HepG2 (cell line): ENCODE measurements around the gene PODN. TPM values are rescaled to one million over a fixed set of nuclear protein-coding genes. Genes with fewer than 3 reads are reported as not detected.

Experiments
- HOXA3 ChIP-seq: sonication (generic); formaldehyde crosslinking; IDR thresholded peaks from 2 replicates; pipeline ENCODE4 v1.5.0; 2020; ENCODE audit warnings: missing genetic modification reagents
- KMT2B ChIP-seq: IDR thresholded peaks from 2 replicates; pipeline ENCODE4 v1.6.1; 2016; ENCODE audit warnings: missing genetic modification reagents, missing compliant biosample characterization
- MAFG ChIP-seq: sonication (generic); formaldehyde crosslinking; IDR thresholded peaks from 2 replicates; pipeline ENCODE4 v1.5.1; 2020; ENCODE audit warnings: mild to moderate bottlenecking, missing genetic modification reagents
- SAFB2 ChIP-seq: sonication (generic); formaldehyde crosslinking; IDR thresholded peaks from 2 replicates; pipeline ENCODE4 v1.5.1; 2020; ENCODE audit warnings: missing genetic modification reagents, low read depth, mild to moderate bottlenecking, borderline replicate concordance
- SALL1 ChIP-seq: sonication (generic); formaldehyde crosslinking; IDR thresholded peaks from 2 replicates; pipeline ENCODE4 v1.8.0; 2022; ENCODE audit warnings: mild to moderate bottlenecking, missing genetic modification reagents
- SNAI1 ChIP-seq: sonication (generic); formaldehyde crosslinking; IDR thresholded peaks from 2 replicates; pipeline ENCODE4 v1.5.0; 2020; ENCODE audit warnings: mild to moderate bottlenecking, missing genetic modification reagents, borderline replicate concordance
- SP2 ChIP-seq: sonication (generic); formaldehyde crosslinking; IDR thresholded peaks from 2 replicates; pipeline ENCODE4 v1.5.1; 2020; ENCODE audit warnings: mild to moderate bottlenecking, missing genetic modification reagents
- TBX2 ChIP-seq: sonication (generic); formaldehyde crosslinking; IDR thresholded peaks from 2 replicates; pipeline ENCODE4 v1.5.0; 2020; ENCODE audit warnings: missing genetic modification reagents, mild to moderate bottlenecking, borderline replicate concordance
- WIZ ChIP-seq: sonication (generic); formaldehyde crosslinking; IDR thresholded peaks from 2 replicates; pipeline ENCODE4 v1.5.1; 2020; ENCODE audit warnings: mild to moderate bottlenecking, missing genetic modification reagents
- ZBTB38 ChIP-seq: sonication (generic); formaldehyde crosslinking; IDR thresholded peaks from 2 replicates; pipeline ENCODE4 v1.5.1; 2020; ENCODE audit warnings: mild to moderate bottlenecking, missing genetic modification reagents
- ZBTB42 ChIP-seq: sonication (generic); formaldehyde crosslinking; IDR thresholded peaks from 2 replicates; pipeline ENCODE4 v1.5.0; 2020; ENCODE audit warnings: mild to moderate bottlenecking, missing genetic modification reagents
- ZKSCAN5 ChIP-seq: sonication (generic); formaldehyde crosslinking; IDR thresholded peaks from 2 replicates; pipeline ENCODE4 v1.5.1; 2020; ENCODE audit warnings: mild to moderate bottlenecking, missing genetic modification reagents
- ZNF101 ChIP-seq: sonication (generic); formaldehyde crosslinking; IDR thresholded peaks from 2 replicates; pipeline ENCODE4 v1.4.0; 2020; ENCODE audit warnings: mild to moderate bottlenecking, low read depth, missing genetic modification reagents, borderline replicate concordance
- ZNF274 ChIP-seq: sonication (generic); formaldehyde crosslinking; IDR thresholded peaks from 2 replicates; pipeline ENCODE4 v1.5.1; 2020; ENCODE audit warnings: mild to moderate bottlenecking, missing genetic modification reagents
- ZNF430 ChIP-seq: sonication (generic); formaldehyde crosslinking; IDR thresholded peaks from 2 replicates; pipeline ENCODE4 v1.9.0; 2021; ENCODE audit warnings: mild to moderate bottlenecking, missing genetic modification reagents
- ZNF629 ChIP-seq: sonication (generic); formaldehyde crosslinking; conservative IDR thresholded peaks from 2 replicates; pipeline ENCODE4 v1.5.0; 2020; ENCODE audit warnings: missing genetic modification reagents
- ZNF724P ChIP-seq: sonication (generic); formaldehyde crosslinking; IDR thresholded peaks from 2 replicates; pipeline ENCODE4 v1.8.0; 2022; ENCODE audit warnings: missing genetic modification reagents, borderline replicate concordance
- ZNF772 ChIP-seq: sonication (generic); formaldehyde crosslinking; IDR thresholded peaks from 2 replicates; pipeline ENCODE4 v1.5.0; 2020; ENCODE audit warnings: mild to moderate bottlenecking, missing genetic modification reagents
- ZNF839 ChIP-seq: sonication (generic); formaldehyde crosslinking; IDR thresholded peaks from 2 replicates; pipeline ENCODE4 v1.4.0; 2020; ENCODE audit warnings: missing genetic modification reagents, mild to moderate bottlenecking, borderline replicate concordance
- ZNF891 ChIP-seq: sonication (generic); formaldehyde crosslinking; IDR thresholded peaks from 2 replicates; pipeline ENCODE4 v1.5.0; 2020; ENCODE audit warnings: mild to moderate bottlenecking, missing genetic modification reagents
- polyA plus RNA-seq, 8 experiments: library from polyadenylated mRNA; depleted of rRNA in 3 of 8; stranded (reverse) in 7 of 8; unstranded in 1 of 8; fragments of >200 nt; fragmentation: Illumina TruSeq in 4 of 8; extraction: Trizol in 4 of 8; gene quantifications; 2 replicates each; pipeline versions ENCODE4 v1.2.1 to v1.2.3, GENCODE V29; 2011 to 2016; ENCODE audit warnings: low read depth in 4 of 8, missing spikeins in 1 of 8, mixed read lengths in 1 of 8; ENCODE audit not compliant: insufficient read depth in 1 of 8
- total RNA-seq, 5 experiments: library from RNA; depleted of rRNA; stranded (reverse); fragments of >200 nt; fragmentation: Illumina TruSeq; extraction: Trizol; gene quantifications; 2 replicates each; pipeline ENCODE4 v1.2.3, GENCODE V29; 2016; ENCODE audit warnings: low read depth in 1 of 5
- TF ChIP-seq, protein P1 (sequence below): sonication (generic); formaldehyde crosslinking; IDR thresholded peaks from 2 replicates; pipeline ENCODE4 v1.5.0; 2020; ENCODE audit warnings: mild to moderate bottlenecking, missing genetic modification reagents, borderline replicate concordance
- TF ChIP-seq, protein P2 (sequence below): sonication (generic); formaldehyde crosslinking; IDR thresholded peaks from 2 replicates; pipeline ENCODE4 v1.8.1; 2023; ENCODE audit warnings: missing genetic modification reagents, inconsistent platforms, borderline replicate concordance

The PODN gene
- total and polyA plus RNA-seq, 2 of the 13 experiments (the other 11 are each of a cell fraction or from before 2014, with no cell fraction given) = 0.13 TPM; not detected in 1

- no peak for TF ChIP-seq SAFB2 (CRISPR knock-in tag)
- TF ChIP-seq ZNF724P (CRISPR knock-in tag) = peak; percentile 37; the same call in 1 of the 2 replicates
- no peak for TF ChIP-seq ZNF891
- peak; percentile 26; the same call in 1 of the 2 replicates for TF ChIP-seq ZNF430 (CRISPR knock-in tag)
- 0 out of 2 replicates have a peak, but pooled peaks have one; percentile 72 for TF ChIP-seq ZKSCAN5 (CRISPR knock-in tag)
- no peak for TF ChIP-seq ZNF101
- peak; percentile 53; the same call in 1 of the 2 replicates for TF ChIP-seq SP2 (CRISPR knock-in tag)
- TF ChIP-seq, protein P1, sequence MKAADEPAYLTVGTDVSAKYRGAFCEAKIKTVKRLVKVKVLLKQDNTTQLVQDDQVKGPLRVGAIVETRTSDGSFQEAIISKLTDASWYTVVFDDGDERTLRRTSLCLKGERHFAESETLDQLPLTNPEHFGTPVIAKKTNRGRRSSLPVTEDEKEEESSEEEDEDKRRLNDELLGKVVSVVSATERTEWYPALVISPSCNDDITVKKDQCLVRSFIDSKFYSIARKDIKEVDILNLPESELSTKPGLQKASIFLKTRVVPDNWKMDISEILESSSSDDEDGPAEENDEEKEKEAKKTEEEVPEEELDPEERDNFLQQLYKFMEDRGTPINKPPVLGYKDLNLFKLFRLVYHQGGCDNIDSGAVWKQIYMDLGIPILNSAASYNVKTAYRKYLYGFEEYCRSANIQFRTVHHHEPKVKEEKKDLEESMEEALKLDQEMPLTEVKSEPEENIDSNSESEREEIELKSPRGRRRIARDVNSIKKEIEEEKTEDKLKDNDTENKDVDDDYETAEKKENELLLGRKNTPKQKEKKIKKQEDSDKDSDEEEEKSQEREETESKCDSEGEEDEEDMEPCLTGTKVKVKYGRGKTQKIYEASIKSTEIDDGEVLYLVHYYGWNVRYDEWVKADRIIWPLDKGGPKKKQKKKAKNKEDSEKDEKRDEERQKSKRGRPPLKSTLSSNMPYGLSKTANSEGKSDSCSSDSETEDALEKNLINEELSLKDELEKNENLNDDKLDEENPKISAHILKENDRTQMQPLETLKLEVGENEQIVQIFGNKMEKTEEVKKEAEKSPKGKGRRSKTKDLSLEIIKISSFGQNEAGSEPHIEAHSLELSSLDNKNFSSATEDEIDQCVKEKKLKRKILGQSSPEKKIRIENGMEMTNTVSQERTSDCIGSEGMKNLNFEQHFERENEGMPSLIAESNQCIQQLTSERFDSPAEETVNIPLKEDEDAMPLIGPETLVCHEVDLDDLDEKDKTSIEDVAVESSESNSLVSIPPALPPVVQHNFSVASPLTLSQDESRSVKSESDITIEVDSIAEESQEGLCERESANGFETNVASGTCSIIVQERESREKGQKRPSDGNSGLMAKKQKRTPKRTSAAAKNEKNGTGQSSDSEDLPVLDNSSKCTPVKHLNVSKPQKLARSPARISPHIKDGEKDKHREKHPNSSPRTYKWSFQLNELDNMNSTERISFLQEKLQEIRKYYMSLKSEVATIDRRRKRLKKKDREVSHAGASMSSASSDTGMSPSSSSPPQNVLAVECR (CRISPR knock-in tag) = peak; percentile 18; the same call in 1 of the 2 replicates
- TF ChIP-seq SALL1 (CRISPR knock-in tag) = no peak
- TF ChIP-seq SNAI1 (CRISPR knock-in tag) = no peak
- no peak for TF ChIP-seq KMT2B
- TF ChIP-seq MAFG (CRISPR knock-in tag) = peak; percentile 58; the same call in 1 of the 2 replicates
- TF ChIP-seq ZNF629 (CRISPR knock-in tag) = 0 out of 2 replicates have a peak, but pooled peaks have one; percentile 47
- TF ChIP-seq ZBTB38 (CRISPR knock-in tag) = peak; percentile 83; the same call in 1 of the 2 replicates
- no peak for TF ChIP-seq ZBTB42 (CRISPR knock-in tag)
- TF ChIP-seq, protein P2, sequence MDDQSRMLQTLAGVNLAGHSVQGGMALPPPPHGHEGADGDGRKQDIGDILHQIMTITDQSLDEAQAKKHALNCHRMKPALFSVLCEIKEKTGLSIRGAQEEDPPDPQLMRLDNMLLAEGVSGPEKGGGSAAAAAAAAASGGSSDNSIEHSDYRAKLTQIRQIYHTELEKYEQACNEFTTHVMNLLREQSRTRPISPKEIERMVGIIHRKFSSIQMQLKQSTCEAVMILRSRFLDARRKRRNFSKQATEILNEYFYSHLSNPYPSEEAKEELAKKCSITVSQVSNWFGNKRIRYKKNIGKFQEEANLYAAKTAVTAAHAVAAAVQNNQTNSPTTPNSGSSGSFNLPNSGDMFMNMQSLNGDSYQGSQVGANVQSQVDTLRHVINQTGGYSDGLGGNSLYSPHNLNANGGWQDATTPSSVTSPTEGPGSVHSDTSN (CRISPR knock-in tag) = no peak
- TF ChIP-seq TBX2 (CRISPR knock-in tag) = peak; percentile 7; the same call in 1 of the 2 replicates
- TF ChIP-seq ZNF839 (CRISPR knock-in tag) = no peak; the same call in 1 of the 2 replicates
- TF ChIP-seq ZNF772 = 0 out of 2 replicates have a peak, but pooled peaks have one; percentile 28
- peak; percentile 55; the same call in 1 of the 2 replicates for TF ChIP-seq HOXA3 (CRISPR knock-in tag)
- 0 out of 2 replicates have a peak, but pooled peaks have one; percentile 51 for TF ChIP-seq WIZ (CRISPR knock-in tag)
- 0 out of 2 replicates have a peak, but pooled peaks have one; percentile 14 for TF ChIP-seq ZNF274 (CRISPR knock-in tag)
Measured at GRCh38 chr1:53090227-53091147, 28.5 kb downstream of the PODN start (continued).
